Activated CD4-positive, CD25-positive, alpha-beta regulatory T cell (primary cell): ENCODE data around the gene SPARC.
"Not testable (repeated sequence)": the region's sequence is repeated elsewhere in the genome, so short reads cannot be mapped to it uniquely, and the experiment has no call there.

ENCODE experiments used
- DNase-seq, 4 experiments: peaks; one replicate each; lab custom pipeline; 2025; lab: John Stamatoyannopoulos, UW

The SPARC gene, protein sequence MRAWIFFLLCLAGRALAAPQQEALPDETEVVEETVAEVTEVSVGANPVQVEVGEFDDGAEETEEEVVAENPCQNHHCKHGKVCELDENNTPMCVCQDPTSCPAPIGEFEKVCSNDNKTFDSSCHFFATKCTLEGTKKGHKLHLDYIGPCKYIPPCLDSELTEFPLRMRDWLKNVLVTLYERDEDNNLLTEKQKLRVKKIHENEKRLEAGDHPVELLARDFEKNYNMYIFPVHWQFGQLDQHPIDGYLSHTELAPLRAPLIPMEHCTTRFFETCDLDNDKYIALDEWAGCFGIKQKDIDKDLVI

DNA sequence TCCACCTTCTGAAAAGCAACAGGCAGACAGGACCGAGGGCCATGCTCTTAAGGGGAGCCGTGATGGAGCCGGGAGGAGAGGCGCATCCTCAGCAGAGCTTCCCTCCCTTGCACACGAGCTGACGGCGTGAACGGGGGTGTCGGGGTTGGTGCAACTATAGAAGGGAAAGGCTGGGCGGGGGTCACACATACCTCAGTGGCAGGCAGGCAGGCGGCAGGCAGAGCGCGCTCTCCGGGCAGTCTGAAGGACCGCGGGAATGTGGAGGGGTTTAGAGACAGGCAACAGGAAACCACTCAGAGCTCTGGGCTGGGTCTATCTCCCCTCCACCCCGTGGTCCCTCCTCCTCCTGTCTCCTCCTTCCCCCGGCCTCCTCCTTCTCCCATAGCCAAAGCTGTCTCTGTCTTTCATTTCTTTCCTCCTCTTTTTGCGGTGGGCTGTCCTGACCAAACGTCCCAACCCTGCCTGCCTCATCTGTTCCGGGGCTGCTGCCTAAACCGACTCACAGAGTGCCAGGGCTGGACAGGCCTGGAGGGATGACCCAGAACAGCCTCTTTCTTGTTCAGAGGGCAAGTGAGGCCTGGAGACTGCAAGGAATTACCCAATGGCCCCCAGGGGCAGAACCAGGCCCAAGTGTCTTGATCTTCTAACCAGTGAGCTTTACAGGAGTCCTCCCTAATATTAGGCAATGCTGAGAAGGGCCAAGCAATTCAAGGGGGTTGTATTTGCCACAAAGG is at the start of gene SPARC:
TSS of gene SPARC (minus strand) at position 242 of the 734 bp plus-strand sequence. CDS start 10,727 bp downstream, outside the sequence.
- DNase-seq = no peak

DNA sequence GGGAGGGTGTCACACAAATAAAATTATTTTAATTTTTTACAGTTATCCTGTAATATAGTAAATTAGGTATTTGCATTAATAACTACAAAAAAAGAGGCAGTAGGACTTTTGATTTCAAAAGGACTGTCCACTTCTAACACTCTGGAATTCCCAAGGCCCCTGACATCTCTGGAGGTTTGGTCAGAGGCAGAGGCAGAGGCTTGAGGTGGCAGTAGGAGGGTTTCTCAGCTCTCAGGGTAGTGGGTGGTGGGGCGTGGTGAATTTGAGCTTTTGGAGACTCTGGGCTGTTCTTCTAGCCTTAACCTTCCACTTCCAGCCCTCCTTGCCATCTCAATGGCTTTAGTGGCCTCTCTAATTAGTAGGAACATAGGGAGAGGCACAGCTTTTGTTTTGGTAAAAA is 48.9 kb upstream of the SPARC start:
- no peak for DNase-seq

DNA sequence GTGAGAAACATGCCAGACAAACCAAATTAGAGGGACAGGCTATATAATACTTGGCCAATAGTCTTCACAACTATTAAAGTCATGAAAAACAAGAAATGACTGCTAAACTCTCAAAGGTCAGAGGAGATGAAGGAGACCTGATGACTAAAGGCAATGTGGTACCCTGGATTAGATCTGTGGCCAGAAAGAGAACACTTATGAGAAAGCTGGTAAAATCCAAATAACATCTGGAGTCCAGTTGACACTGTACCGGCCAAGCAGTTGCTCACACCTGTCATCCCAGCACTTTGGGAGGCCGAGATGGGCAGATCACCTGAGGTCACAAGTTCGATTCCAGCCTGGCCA is 47.3 kb upstream of the SPARC start:
- no peak for DNase-seq

DNA sequence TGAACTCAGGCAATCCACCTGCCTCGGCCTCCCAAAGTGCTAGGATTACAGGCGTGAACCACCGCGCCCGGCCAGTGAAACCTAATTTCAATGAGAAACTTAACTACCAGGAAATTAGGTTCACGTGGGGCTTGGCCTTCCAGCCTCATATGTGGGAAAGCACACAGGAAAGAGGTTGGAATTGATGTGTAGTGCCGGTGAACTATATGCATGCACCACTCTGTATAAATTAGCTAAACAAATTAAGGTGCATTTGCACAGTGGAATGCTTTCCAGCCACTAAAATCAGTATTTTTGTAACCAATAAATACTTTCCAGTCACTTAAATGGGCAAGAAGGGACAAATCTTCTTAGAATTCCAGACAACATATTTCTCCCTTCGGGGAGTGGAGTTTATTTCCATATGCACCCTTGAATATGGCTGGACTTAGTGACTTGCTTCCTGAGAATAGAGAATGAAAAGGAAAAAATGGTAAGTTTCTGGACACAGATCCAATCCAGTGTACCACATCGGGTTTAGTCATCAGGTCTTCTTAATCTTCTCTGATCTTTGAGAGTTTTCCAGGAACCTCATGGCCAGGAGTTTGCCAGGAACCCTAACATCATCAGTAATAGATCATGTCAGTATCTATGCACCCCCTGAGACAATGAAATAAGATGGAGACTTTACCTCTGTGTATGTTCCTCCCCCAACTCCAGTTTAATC is 46.8 kb upstream of the SPARC start:
- DNase-seq = no peak

DNA sequence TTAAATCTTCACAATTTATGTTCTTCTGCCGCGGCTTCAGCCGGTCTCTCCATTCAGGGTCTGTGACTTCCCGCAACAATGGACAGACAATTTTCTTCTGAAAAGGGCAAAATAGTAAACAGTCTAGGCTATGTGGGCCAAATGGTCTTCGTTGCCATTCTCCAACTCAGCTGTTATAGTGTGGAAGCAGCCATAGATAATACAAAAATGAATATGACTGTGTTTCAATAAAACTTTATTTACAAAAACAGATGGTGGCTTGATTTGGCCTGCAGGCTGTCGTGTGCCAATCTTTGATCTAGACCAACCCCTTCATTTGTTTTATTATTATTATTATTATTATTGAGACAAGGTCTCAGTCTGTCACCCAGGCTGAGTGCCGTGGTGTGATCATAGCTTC is 43.7 kb upstream of the SPARC start:
- DNase-seq = no peak

DNA sequence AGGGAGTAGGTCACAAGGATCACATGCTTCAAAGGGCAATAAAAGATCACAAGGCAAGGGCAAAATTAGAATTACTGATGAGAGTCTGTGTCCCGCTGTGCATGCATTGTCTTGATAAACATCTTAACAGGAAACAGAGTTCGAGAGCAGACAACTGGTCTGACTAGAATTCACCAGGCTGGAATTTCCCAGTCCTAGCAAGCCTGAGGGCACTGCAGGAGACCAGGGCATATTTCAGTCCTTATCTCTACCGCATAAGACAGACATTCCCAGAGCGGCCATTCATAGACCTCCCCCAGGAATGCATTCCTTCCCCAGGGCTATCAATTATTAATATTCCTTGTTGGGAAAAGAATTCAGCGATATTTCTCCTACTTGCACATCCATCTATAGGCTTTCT is 42.9 kb upstream of the SPARC start:
- DNase-seq = not testable (repeated sequence)

DNA sequence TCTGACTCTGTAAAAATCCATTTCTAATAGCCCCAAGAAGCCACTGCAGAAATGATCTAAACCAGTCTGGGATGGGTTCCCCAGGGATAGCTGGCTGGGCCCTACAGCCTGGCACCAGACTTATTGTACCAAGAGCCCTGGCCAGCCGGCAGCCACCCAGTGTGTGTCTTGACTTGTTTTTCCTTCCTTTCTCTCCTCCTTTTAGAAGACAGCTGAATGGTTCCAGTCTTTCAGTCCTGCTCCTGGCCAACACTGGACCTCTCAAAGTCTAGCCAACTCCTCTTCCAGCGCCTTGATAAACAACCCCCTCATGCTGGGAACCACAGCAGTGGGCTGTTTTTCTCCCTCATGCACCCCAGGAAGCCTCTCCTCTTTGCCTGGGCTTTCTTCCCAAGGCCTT is 37.6 kb upstream of the SPARC start:
- DNase-seq = no peak

DNA sequence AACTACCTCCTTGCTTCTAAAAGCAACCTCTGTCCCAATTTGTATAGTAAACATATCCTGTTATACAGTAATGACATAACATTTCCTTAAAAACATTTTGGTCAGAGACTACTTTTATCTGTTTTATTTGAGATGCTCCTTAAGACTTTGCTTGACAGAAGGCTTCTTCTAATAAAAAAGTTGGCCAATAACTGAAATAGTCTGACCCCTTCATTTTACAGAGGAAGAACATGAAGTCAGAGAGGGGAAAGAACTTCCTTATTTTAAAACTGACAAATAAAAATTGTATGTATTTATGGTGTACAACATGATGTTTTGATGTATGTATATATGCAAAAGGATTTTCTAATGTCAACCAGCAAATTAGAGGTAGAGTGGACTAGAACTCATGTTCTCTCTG is 35.8 kb upstream of the SPARC start:
- no peak for DNase-seq

DNA sequence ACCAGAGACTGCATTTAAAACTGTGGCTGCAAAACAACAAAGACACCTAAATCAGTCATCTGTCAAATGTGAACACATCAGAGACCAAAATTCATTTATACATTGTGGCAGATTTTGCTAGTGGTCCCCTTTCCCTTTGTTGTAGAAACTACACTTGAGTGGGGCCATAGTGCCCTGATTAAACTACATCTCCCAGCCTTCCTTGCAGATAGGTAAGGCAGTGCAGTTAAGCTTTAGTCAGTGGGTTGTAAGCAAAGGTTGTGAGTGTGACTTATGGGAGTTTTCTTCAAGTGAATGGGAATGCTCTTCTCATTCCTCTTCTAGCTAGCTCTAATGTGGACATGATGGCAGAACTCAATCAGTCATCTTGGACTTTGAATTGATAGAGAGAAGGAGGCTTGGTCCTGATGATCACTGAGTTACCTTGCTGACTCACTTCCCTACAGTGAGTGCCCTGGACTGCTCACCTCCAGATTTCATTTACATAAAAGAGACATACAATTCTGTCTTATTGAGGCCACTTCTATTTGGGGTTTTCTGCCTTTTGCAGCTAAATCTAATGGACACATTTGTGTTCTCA is 35.2 kb upstream of the SPARC start:
- DNase-seq = no peak

DNA sequence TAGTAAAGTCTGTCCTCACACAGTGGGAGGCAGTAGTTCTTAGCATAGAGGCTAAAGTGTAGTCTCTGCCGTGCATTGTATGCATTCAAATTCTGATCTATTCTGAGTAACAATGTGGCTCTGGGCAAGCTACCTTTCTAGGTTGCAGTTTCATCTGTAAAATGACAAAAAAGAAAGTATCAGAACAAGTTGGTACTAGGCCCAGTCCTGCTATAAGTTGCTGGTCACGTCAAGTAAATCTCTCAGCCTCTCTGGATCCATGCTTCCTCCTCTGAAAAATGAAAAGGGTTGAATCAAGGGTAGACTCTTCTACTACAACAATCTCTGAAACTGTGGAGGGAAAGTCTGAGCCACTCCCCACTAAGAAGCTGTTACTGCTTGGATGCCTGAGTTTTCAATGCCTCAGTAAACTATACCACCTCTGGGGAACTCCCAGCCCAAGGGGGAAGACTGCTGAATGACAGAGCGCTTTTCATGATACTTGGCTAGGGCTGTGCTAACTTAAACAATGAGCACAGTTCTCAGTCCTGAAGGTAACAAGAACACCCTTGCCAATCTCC is 34.5 kb upstream of the SPARC start:
- no peak for DNase-seq

DNA sequence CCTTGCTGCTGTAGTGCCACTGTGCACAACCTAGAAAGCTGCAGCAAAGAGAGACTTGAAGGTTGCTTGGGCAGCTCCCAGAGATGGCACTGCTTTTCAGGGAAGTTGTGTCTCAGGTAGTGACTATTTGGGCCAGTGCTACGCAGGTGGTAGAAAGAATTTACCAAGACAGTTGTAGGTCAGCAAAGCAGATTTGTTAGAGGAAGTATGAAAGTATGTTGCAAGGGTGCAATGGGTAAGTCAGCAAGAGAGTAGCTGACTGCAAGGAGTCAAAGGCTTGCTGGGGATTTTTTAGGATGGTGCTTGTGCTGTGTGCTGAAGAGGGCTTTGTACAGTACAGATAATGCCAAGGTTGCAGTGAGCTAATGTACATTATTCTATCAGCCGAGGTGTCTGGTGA is 33.5 kb upstream of the SPARC start:
- no peak for DNase-seq

DNA sequence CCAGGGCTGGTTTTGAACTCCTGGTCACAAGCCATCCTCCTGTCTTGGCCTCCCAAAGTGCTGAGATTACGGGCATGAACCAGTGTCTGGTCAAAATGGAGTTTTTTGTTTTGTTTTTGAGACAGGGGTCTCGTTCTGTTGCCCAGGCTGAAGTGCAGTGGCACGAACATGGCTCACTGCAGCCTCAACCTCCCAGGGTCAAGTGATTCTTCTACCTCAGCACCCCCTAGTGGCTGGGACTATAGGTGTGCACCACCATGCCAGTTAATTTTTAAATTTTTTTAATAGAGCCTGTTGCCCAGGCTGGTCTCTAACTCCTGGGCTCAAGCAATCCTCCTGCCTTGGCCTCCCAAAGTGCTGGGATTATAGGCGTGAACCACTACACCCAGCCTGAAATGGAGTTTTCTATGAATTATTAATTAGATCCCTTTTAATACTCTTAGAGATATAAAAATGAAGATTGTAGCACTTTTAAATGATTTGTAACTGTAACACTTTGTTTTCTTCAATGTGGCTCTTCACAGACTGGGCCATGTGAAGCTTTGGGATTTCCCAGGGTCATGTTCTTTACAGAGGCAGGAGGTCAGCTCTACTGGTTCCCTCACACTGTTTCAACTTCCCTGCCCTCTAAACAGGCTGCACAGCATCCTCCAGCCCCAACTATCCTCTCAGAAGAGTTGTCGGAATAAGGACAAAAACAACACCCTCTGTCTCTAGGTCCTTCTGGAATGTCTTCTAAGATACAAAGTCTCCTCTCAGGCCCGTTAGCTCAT is 32.7 kb upstream of the SPARC start:
- no peak for DNase-seq

DNA sequence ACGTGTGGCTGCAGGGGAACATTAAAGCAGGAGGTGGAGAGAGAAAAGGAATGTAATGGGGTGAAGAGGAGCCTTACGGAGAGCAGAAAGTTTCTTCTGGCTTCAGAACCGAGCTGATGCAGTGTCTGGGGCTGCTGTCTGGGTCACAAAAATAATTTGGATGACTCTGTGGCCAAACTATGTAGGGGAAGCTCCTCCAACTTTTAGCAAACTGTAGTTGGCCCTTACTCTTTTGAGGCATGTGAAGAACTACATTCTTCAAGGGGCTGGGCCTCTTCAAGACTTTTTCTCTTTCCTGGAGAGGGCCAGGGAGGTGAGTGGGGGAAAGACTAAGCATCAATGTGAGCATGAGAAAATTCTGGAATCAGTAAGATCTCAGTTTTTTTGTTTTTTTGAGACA is 31.9 kb upstream of the SPARC start:
- DNase-seq = no peak

DNA sequence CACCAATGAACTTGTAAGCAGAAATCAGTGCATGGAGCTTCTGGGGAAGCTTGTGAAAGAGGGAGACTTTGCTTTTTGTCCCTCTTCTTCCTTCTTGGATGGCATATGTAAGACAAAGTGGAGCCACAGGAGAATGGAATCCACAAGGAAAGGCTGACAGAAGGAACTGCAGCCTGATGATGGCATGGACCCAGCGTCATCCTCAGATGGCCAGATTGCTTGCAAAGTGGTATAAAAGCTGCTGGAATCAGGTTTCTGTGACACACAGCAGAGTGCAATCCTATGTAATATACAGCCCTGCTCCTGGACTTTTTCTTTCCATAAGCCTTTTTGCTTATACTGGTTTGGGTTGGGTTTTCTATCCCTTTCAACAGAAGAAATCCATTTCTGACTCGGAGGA is 31.4 kb upstream of the SPARC start:
- DNase-seq = no peak

DNA sequence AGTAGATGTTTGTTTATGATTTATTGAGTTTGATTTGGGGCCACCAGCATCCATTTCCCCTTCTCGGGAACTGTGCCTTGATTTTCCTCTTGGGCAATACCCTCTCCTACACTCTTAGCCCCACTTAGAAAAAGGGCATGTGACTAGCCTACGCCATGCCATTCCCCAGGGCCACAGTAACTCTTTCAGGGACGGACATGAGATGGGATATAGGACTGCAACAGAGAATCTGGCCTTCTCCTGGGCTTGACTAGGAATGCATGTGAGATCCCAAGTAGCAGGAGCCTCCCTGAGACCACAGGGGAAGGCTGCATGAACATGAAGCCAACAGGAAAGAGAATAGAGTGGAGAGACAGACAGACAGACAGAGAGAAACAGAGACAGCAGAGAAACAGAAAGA is 30.7 kb upstream of the SPARC start:
- no peak for DNase-seq

DNA sequence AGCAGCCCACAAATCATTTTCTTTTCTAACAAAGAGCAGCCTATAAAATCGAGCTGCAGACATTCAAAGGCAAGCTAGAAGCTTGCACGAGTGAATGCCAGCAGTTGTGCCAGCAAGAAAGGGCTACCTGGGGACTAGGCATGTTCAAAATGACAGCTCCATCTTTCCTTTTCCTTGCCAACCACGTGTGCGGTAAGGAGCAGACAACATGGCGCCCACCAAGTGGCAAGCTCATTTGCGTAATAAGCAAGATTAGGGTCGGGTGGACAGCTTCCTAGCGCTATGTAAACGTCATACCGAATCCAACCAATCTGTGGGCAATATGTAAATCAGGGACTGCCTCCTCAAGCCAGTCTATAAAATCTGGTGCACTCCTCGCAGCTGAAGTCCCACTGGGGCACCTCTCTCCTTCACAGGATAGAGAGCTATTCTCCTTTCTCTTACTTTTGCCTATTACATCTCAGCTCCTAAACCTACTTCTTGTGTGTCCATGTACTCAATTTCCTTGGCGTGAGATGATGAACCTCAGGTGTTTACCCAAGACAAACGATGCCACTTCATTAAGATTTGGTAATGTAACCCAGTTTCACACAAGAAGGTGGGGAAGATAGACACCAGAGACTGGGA is 22.5 kb upstream of the SPARC start:
- DNase-seq = no peak

DNA sequence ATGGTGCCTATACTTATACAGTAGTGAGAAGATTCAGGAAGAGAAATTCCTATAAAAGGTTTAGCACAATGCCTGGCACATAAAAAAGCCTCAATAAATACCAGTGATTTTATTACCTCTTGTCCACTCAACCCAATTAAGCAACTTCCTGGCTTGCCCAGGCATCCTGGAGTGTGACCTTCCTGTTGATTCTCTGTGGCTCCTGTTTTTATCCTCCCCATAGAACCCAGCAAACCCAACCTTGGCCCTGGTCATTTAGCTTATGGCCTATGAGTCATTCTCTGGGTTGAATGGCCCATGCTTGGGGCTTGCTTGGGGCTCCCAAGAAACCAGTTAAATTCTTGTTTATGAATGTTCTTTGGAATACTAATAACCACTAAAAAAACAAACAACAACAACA is 21.4 kb upstream of the SPARC start:
- no peak for DNase-seq

DNA sequence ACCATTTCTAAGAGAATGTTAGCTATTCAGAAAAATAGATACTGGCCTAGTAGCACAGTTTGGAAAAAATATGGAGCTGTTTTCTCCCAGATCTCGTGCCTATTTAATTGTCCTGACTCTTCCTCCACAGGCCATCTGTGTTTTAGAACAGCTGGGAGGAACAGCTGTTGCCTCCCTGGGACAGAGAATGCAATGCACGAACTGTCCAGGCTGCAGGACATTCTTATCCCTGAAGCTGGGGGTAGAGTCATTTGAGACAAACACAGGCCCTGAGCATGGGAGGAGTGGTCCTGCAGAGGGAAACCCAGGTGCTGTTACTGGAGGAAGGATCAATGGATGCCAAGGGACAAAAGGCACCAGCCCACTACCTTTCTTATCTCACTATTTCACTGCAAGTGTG is 20.9 kb upstream of the SPARC start:
- no peak for DNase-seq

DNA sequence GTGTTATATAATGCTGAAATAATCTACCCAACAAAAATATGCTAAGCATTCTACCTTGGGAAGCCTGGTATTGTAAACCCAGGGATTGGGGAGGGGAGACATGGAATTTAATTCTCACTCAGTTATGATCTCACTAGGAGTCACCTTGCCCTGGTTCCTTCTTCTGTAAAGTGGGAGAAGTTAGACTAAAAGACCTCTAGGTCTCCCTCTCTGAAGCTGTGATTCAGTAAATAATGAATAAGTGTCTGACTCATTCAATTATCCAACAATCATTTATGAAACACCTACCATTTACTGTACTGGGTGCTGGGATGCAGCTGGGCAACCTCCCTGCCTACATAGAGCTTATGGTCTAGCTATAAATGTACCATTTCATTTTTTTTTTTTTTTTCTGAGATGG is 20.2 kb upstream of the SPARC start:
- no peak for DNase-seq

DNA sequence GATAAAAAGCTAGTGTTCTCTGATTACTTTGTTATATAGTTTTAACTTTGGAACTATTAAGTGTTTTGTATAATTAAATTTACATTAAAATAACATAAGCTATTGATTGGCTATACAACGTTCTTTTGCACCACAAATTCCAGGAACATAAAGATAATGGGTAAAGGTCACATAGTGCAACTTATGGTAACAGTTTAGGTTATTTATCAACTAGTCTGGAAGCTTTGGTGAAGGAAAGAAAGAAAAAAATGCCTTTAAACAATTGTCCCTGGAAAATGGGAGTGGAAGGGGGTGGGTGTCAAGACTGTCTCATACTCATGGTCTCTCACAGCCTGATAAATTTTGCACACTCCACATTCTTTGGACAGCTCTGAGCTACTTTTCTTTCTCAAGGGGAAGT is 17.1 kb upstream of the SPARC start:
- DNase-seq = no peak

DNA sequence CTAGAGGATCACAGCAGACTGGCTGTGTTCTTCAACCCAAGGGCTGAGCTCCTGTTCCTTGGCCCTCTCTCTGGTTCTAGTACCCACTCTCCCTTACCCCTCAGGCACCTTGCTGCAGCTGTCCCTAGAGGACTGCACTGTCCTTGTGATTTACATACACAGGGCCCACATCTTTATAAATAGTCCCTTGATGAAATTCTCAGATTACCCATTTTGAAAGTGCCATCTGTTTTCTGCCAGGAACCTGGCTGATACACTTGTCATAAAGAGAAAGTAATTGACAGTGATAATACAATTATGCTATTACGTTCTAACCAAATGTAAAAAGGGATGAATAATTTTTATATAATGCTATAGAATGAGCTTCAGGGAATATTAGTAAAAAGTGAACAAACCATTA is 16.5 kb upstream of the SPARC start:
- no peak for DNase-seq
